OCI-LY3 (cell line): ENCODE results near the gene DEFB123.

Source experiments
- EZH2phosphoT487 ChIP-seq: fragments of 200-600 bp; shearing (Covaris generic); IDR thresholded peaks from 2 replicates; pipeline ENCODE4 v1.6.1; 2018; ENCODE audit warnings: antibody characterized with exemption, mixed run types, low read depth
- TF ChIP-seq, protein P1 (sequence below): fragments of 200-600, 300-600 bp; sonication (generic); IDR thresholded peaks from 2 replicates; pipeline ENCODE4 v1.5.1; 2014; ENCODE audit warnings: antibody characterized with exemption, low read length, low read depth

DNA sequence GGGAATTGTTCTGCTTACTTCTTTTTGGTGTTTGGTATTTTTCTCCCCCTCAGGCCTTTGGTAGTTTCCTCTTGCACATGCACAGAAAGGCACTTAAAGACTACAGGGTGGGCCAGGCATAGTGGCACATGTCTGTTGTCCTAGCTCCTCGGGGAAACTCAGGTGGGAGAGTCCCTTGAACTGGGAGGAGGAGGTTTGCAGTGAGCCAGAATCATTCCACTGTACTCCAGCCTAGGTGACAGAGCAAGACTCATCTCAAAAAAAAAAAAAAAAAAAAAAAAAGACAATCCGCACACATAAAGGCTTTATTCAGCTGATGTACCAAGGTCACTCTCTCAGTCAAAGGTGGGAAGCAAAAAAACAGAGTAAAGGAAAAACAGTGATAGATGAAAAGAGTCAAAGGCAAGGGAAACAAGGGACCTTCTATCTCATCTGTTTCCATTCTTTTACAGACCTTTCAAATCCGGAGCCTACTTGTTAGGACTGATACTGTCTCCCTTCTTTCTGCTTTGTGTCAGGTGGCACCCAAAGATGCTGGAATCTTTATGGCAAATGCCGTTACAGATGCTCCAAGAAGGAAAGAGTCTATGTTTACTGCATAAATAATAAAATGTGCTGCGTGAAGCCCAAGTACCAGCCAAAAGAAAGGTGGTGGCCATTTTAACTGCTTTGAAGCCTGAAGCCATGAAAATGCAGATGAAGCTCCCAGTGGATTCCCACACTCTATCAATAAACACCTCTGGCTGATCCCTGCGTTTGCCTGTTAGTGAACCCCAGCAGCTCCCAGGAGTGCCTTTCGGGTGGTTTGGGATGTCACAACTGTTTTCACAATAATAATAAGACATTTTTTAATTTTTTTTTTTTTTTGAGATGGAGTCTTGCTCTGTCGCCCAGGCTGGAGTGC lies 9.3 kb downstream of the DEFB123 start:
- TF ChIP-seq, protein P1, sequence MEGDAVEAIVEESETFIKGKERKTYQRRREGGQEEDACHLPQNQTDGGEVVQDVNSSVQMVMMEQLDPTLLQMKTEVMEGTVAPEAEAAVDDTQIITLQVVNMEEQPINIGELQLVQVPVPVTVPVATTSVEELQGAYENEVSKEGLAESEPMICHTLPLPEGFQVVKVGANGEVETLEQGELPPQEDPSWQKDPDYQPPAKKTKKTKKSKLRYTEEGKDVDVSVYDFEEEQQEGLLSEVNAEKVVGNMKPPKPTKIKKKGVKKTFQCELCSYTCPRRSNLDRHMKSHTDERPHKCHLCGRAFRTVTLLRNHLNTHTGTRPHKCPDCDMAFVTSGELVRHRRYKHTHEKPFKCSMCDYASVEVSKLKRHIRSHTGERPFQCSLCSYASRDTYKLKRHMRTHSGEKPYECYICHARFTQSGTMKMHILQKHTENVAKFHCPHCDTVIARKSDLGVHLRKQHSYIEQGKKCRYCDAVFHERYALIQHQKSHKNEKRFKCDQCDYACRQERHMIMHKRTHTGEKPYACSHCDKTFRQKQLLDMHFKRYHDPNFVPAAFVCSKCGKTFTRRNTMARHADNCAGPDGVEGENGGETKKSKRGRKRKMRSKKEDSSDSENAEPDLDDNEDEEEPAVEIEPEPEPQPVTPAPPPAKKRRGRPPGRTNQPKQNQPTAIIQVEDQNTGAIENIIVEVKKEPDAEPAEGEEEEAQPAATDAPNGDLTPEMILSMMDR: no peak
- no peak for TF ChIP-seq EZH2phosphoT487
